GM21360 (cell line): ENCODE data around the gene PASK.

Experiments used
- ATAC-seq: cut with Tn5 transposase; IDR thresholded peaks from one replicate; pipeline ENCODE4 v1.9.1; 2021; ENCODE audit warnings: mild to moderate bottlenecking, moderate library complexity; ENCODE audit not compliant: unreplicated experiment

The PASK gene

GRCh38 chr2:241182126-241182525, 32.9 kb upstream of the PASK start:
- no peak for ATAC-seq

GRCh38 chr2:241180495-241180894, 31.2 kb upstream of the PASK start:
- no peak for ATAC-seq

DNA sequence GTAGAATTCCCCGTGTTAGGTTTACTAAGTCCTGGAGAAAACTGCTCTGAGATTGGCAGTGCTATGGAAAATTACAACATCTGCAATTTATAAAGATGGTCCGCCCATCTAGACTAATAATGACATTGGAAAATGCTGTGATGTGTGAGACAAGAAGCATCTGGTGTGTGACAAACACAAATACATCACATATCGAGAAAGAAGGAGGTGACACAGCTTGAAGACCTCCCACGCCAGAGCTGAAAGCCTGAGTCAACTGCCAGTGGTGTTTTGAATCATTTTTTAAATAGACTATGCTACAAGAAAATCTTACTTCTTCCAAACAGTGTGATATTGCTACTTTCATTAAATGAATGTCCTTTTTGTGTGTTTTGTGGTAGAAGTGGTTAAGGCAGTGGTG, 30.6 kb upstream of the PASK start:
- no peak for ATAC-seq

- ATAC-seq, result no peak
Measured at GRCh38 chr2:241178961-241179360, 29.7 kb upstream of the PASK start.

GRCh38 chr2:241177526-241178334, 28.5 kb upstream of the PASK start:
- no peak for ATAC-seq

DNA sequence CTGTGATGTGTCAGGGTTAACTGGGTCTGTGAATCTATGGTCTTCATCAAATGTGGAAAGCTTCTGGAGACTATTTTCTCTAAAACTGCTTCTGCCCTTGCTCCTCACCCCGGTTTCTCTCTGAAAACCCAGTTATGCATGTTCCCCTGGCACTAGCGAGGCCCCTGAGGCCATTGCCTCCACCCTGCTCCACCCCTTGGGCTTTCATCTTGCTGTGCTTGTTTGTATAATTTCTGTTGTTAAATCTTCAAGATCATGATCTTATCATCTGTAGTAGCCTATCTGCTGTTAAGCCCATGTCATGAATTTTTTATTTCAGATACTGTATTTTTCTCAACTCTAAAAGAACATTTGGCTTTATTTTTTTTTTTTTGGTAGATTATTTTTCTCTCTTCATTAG, 24.3 kb upstream of the PASK start:
- no peak for ATAC-seq

- ATAC-seq, result no peak
Measured at GRCh38 chr2:241168366-241168765, 19.1 kb upstream of the PASK start.

GRCh38 chr2:241163601-241164118, 14.4 kb upstream of the PASK start:
- no peak for ATAC-seq

DNA sequence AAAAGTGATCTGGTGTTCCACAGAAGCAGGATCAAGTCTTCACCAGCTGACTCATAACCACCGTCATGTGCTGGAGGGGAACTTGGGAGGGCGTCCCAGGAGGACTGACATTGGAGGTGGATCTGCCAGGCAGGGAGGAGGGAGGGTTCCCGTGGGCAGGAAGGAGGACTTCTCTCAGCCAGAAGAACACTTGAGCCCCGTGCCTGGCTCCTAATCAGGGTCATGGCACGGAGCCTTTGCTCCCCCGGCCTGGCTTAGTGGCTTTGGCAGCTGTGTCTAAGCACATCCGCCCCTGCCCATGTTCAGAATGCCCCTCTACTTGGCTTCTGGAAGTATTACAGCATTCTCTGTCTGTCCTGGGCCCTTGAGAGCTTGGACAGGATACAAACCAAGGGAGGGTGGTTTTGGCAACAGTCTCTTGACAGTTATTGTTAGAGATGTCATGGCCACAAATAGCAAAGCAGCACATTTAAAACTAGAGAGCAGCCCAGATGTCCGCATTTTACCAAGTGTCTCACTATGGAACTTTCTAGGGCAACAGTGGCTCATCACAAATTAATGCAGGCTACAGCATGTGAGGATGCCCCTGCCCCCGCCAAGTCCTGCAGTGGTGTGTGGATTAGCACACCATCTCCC, 12.5 kb upstream of the PASK start:
- no peak for ATAC-seq

DNA sequence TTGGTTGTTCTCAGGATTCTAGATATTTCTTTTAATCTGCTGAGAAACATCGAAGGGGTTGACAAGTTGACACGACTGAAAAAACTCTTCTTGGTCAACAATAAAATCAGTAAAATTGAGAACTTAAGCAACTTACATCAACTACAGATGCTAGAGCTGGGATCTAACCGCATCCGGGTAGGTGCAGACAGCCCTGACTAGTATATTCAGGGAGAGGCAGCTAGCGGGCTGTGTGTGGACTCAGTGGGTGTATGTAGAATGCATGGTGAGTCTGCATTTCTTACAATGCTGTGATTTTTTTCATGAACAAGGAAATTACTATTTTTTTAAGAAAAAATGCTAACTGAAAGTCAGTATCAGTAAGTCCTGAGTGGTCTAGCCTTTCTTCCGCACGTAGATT, 11.0 kb upstream of the PASK start:
- ATAC-seq, result no peak

- ATAC-seq, result no peak
Measured at GRCh38 chr2:241159116-241159515, 9.8 kb upstream of the PASK start.

- ATAC-seq, result no peak
Measured at GRCh38 chr2:241158546-241158900, 9.3 kb upstream of the PASK start.

DNA sequence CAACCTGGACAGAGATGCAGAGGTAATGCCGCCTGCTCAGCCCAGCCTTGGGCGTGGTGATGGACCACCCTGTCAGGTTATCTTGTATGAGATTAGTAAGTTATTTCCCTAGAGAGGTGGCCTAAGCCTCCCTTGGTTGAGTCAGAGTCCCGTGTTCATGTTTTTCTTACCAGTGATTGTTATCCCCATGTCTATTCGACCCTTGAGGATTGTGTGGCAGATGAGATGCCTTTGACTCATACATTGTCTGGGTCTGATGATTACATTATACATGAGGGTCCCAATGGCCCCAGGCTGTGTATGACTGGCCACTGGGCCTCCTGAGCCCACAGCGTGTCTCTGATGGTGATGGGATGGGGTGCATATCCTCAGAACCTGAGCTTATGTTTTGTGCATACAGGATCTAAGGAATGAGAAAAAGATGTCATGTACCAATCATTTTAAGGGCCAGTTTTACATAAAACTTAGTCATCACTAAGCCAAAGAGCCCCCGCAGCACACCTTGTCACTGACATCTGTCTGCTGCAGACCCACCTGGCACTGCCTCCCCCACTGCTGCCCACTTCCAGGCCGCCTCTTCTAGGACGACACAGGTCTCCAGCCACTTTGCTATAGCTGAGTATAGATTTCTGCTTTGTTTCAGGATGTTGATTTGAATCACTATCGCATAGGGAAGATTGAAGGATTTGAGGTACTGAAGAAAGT, 8.7 kb upstream of the PASK start:
- ATAC-seq, result no peak

DNA sequence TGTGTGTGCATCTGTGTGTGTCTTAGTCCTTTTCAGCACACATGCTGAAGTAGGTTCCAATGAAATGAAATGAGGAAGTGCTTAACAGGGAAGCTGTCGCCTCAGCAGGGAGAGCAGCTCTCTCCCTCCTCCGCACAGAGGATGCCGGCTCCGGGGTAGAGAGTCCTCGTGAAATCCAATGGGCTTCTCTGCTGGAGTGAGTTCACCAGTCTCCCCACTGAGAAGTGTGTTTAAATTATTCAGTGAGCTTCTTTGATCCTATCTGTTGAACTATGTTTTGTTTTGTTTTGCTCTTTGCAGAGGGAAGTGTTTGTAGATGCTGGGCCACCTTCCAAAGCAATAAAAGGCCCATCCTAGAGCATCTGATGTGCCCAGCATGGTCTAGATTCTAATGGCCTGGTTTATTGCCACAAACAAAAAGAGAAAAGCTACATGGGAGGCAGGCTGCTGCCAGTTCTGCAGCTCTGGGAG, 7.7 kb upstream of the PASK start:
- ATAC-seq, result no peak

- ATAC-seq, result no peak
Measured at GRCh38 chr2:241155936-241156335, 6.7 kb upstream of the PASK start.

DNA sequence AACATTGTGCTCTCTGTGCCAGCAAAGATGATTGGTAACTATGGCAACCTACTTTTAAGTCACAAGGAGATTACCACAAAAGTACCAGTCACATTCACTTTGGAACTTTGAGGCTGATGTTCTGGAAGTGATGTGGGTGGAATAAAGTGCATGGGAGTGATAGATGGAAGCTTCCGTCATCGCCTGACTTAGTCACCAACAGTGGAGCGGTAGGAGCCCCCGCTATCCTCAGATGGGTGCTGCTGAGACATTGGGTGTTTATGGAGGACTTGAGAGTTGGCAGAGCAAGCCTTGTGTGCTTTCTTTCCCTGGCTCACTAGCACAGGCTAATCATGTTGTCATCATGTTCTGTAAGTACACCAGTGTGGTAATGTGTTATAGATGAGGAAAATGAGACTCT, 5.6 kb upstream of the PASK start:
- no peak for ATAC-seq

DNA sequence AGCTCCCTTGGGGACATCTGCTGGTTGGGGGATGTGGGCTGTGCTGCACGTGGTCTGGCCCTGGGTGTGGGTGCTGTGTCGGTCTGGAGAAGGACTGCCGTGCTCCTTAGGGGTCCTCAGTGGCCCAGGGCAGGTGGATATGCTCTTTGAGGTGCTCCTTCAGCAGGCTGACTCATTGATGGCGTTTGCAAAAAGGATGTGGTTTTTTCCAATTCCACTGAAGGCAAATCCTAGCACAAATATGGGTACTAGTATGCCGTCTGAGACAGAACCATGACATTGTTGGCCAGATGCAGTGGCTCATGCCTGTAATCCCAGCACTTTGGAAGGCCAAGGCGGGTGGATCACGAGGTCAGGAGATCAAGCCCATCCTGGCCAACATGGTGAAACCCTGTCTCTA, 4.3 kb upstream of the PASK start:
- ATAC-seq, result no peak

- ATAC-seq, result no peak
Measured at GRCh38 chr2:241151934-241152660, 2.8 kb upstream of the PASK start.

GRCh38 chr2:241150660-241151530, 1.6 kb upstream of the PASK start:
- ATAC-seq, result no peak
